Gastrocnemius medialis (tissue), 4 donors: ENCODE results near the gene FBLN2.

Experiments
- CTCF ChIP-seq, 5 experiments: fragments of 450-650 bp in 3 of 5; fragments of 200-600 bp in 2 of 5; sonication (generic) in 2 of 5; IDR thresholded peaks in 4 of 5; conservative IDR thresholded peaks in 1 of 5; 1 replicate in 4 of 5; 2 replicates in 1 of 5; pipeline ENCODE4 v1.5.1; 2016 to 2019; ENCODE audit warnings: antibody characterized with exemption in 5 of 5, mild to moderate bottlenecking in 3 of 5, moderate library complexity in 3 of 5
- POLR2A ChIP-seq, 2 donors: fragments of 450-650 bp; IDR thresholded peaks; one replicate each; pipeline ENCODE4 v1.6.1; 2017; ENCODE audit warnings: antibody characterized with exemption in 2 of 2, mild to moderate bottlenecking in 2 of 2, moderate library complexity in 2 of 2

GRCh38 chr3:13522236-13522635 is 26.7 kb upstream of the FBLN2 start:
- TF ChIP-seq CTCF (IDR thresholded peaks at IDR 0.05 in 4 of 5, conservative IDR thresholded peaks at IDR 0.05 in 1 of 5) (no peak), POLR2A (IDR thresholded peaks at IDR 0.05) (no peak)
